Measurements from ENCODE around the gene AGBL4. TPM values are rescaled to one million over a fixed set of nuclear protein-coding genes. Genes with fewer than 3 reads are reported as not detected.

Gene AGBL4
- total RNA-seq, 6 experiments from 2014 or later, result 0.06 to 1.8 (median 0.93) TPM

- Histone ChIP-seq H3K9me3 (no peaks in the 10 kb centered on the region), H3K36me3 (no peaks in the 10 kb centered on the region), H3K4me3 (no peak overlapping the region), H3K4me1 (no peaks in the 10 kb centered on the region), H3K27ac (no peak overlapping the region), H3K27me3 (no peaks in the 10 kb centered on the region)
- no peak for DNase-seq
- 49% methylated on average over 3 of the region's 7 CpGs for WGBS (ENCODE audit: insufficient coverage, low coverage, low lambda C conversion rate, missing lambda C conversion rate)
- no peak for ATAC-seq
- intact Hi-C loops (cut with DNase I), result no loop called here
- TF ChIP-seq POLR2A (IDR thresholded peaks at IDR 0.05), result no peak
- no peak for TF ChIP-seq CTCF (IDR thresholded peaks at IDR 0.05)
These were observed 1092.1 kb downstream of the AGBL4 start for GRCh38 chr1:48931506-48932192.

- DNase-seq (no peak), ATAC-seq (no peak)
- Histone ChIP-seq H3K4me3 (no peak overlapping the region), H3K9me3 (no peaks in the 10 kb centered on the region), H3K27ac (no peak overlapping the region), H3K27me3 (no peaks in the 10 kb centered on the region), H3K36me3 (no peaks in the 10 kb centered on the region), H3K4me1 (no peaks in the 10 kb centered on the region)
- TF ChIP-seq CTCF (IDR thresholded peaks at IDR 0.05), result no peak
- no peak for TF ChIP-seq POLR2A (IDR thresholded peaks at IDR 0.05)
- intact Hi-C loops (cut with DNase I), result no loop called here
- WGBS (ENCODE audit: insufficient coverage, low coverage, low lambda C conversion rate, missing lambda C conversion rate), result 63% methylated on average over 4 of the region's 4 CpGs
These were observed 1093.7 kb downstream of the AGBL4 start for GRCh38 chr1:48930011-48930410.

- no peaks in the 10 kb centered on the region for H3K4me1 ChIP-seq
- DNase-seq (no peak), ATAC-seq (no peak)
- H3K4me3 ChIP-seq, result no peak overlapping the region
- H3K27ac ChIP-seq, result no peak overlapping the region
- no peaks in the 10 kb centered on the region for H3K9me3 ChIP-seq
- no peaks in the 10 kb centered on the region for H3K36me3 ChIP-seq
- intact Hi-C loops (cut with DNase I), result no loop called here
- H3K27me3 ChIP-seq, result no peaks in the 10 kb centered on the region
- TF ChIP-seq POLR2A (IDR thresholded peaks at IDR 0.05) (no peak), CTCF (IDR thresholded peaks at IDR 0.05) (no peak)
These were observed 1099.7 kb downstream of the AGBL4 start for GRCh38 chr1:48924099-48924498.

GRCh38 chr1:48923116-48923515, 1100.6 kb downstream of the AGBL4 start:
- Histone ChIP-seq H3K4me3 (no peak overlapping the region), H3K27me3 (no peaks in the 10 kb centered on the region), H3K27ac (no peak overlapping the region), H3K36me3 (no peaks in the 10 kb centered on the region), H3K9me3 (no peaks in the 10 kb centered on the region), H3K4me1 (no peaks in the 10 kb centered on the region)
- 71% methylated on average over 1 of the region's 1 CpG for WGBS (ENCODE audit: insufficient coverage, low coverage, low lambda C conversion rate, missing lambda C conversion rate)
- no peak for TF ChIP-seq CTCF (IDR thresholded peaks at IDR 0.05)
- no peak for TF ChIP-seq POLR2A (IDR thresholded peaks at IDR 0.05)
- intact Hi-C loops (cut with DNase I), result no loop called here
- ATAC-seq (no peak), DNase-seq (no peak)

DNA sequence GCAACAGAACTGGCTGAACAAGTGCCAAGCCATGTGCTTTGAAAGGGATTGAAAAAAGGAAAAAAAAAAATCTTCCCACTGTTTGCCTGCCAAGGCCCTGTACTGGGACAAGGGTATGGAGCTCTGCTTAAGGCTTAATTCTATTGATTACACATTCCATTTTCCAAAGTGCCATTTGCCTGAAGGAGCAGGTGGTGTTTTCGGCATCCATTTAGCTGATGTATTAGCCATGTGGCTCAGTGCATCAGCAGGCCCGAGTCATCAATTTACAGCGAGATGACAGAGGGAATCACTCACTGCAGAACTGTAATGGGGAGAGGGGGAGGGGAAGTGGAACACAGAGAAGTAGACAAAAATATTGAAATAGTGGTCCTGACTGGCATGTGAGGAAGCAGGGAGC, 1102.9 kb downstream of the AGBL4 start:
- 88% methylated on average over 3 of the region's 3 CpGs for WGBS (ENCODE audit: insufficient coverage, low coverage, low lambda C conversion rate, missing lambda C conversion rate)

More for the DNA sequence above, 1102.9 kb downstream of the AGBL4 start:
- ATAC-seq (no peak), DNase-seq (no peak)
- no peak for TF ChIP-seq CTCF (IDR thresholded peaks at IDR 0.05)
- no peak for TF ChIP-seq POLR2A (IDR thresholded peaks at IDR 0.05)
- Histone ChIP-seq H3K9me3 (no peaks in the 10 kb centered on the region), H3K4me1 (no peaks in the 10 kb centered on the region), H3K36me3 (no peaks in the 10 kb centered on the region), H3K27ac (no peak overlapping the region), H3K4me3 (no peak overlapping the region), H3K27me3 (no peaks in the 10 kb centered on the region)
- intact Hi-C loops (cut with DNase I), result no loop called here
